ENCODE data around the gene CNOT4. TPM values are rescaled to one million over a fixed set of nuclear protein-coding genes. Genes with fewer than 3 reads are reported as not detected.

The CNOT4 gene
- total and polyA plus RNA-seq, 2 of the 8 experiments (the other 6 are each of a cell fraction or from before 2014, with no cell fraction given), result 10.9 to 25.8 TPM

GRCh38 chr7:135322571-135323340 lies 187.1 kb downstream of the CNOT4 start:
- H2BK5ac ChIP-seq (ENCODE audit: low read depth, low read length), result no peak overlapping the region
- H3K27ac ChIP-seq (ENCODE audit: low read depth, low read length), result no peak overlapping the region
- H2BK15ac ChIP-seq (ENCODE audit: low read length), result no peak overlapping the region
- H4K5ac ChIP-seq (ENCODE audit: insufficient read length, low read depth, low read length), result no peak overlapping the region
- H2BK12ac ChIP-seq (ENCODE audit: low read depth, low read length), result no peak overlapping the region
- H3K79me1 ChIP-seq (ENCODE audit: low read depth, low read length), result no peaks in the 10 kb centered on the region
- H3K4me3 ChIP-seq (ENCODE audit: extremely low read depth in 1 of 4, insufficient read depth in 2 of 4, low read depth in 3 of 4, low read length in 4 of 4), result no peak overlapping the region
- 79% methylated on average over 1 of the region's 1 CpG; no CpG with 5 or more reads in 1 of the 2 experiments for WGBS, 2 experiments (ENCODE audit: extremely low coverage in 1 of 2, insufficient coverage in 1 of 2, insufficient read length in 1 of 2, insufficient replicate concordance in 2 of 2, low coverage in 1 of 2, low lambda C conversion rate in 2 of 2, missing lambda C conversion rate in 1 of 2)
- H4K91ac ChIP-seq (replicated peaks; ENCODE audit: insufficient read length, low read length), result no peak overlapping the region
- H4K20me1 ChIP-seq (replicated peaks in 1 of 2; ENCODE audit: control insufficient read depth in 1 of 2, insufficient read depth in 2 of 2, low read length in 2 of 2), result no peaks in the 10 kb centered on the region
- H3K9ac ChIP-seq (replicated peaks in 1 of 4; ENCODE audit: extremely low read depth in 1 of 4, low read depth in 3 of 4, low read length in 3 of 4), result no peak overlapping the region
- no peak overlapping the region for H3K56ac ChIP-seq (replicated peaks; ENCODE audit: insufficient read length, low read depth, low read length)
- no peak for TF ChIP-seq GABPA (IDR thresholded peaks at IDR 0.05; ENCODE audit: borderline replicate concordance, insufficient read depth, low read length)
- no peaks in the 10 kb centered on the region; a peak in 2 of 8 replicates for H3K36me3 ChIP-seq (ENCODE audit: control insufficient read depth in 2 of 4, insufficient read depth in 4 of 4, low read length in 3 of 4)
- POLR2A ChIA-PET (ENCODE audit: partially characterized antibody), result no interaction called here
- H3K4ac ChIP-seq (replicated peaks; ENCODE audit: insufficient read length, low read depth, low read length), result no peak overlapping the region
- CTCF ChIA-PET (ENCODE audit: partially characterized antibody), result interaction anchor here (0.7 to 4.3 kb wide), 4 partner anchors 13 to 350 kb away, joined by 3 to 22 read pairs (median 10); no protein-coding TSS in a partner anchor
- DNase-seq (ENCODE audit: low read depth in 1 of 2, low spot score in 2 of 2) (no peak), FAIRE-seq (no peak)
- H2AK5ac ChIP-seq (ENCODE audit: low read depth, low read length), result no peak overlapping the region
- H4K8ac ChIP-seq (ENCODE audit: extremely low read depth, insufficient read depth, low read length), result no peak overlapping the region
- H3K4me2 ChIP-seq (ENCODE audit: insufficient read depth in 1 of 2, low read depth in 2 of 2, low read length in 2 of 2), result no peak overlapping the region
- no peak overlapping the region for H3K14ac ChIP-seq (ENCODE audit: insufficient read length)
- H2BK120ac ChIP-seq (replicated peaks; ENCODE audit: low read depth, low read length), result no peak overlapping the region
- H3K9me3 ChIP-seq (ENCODE audit: insufficient read depth in 2 of 2, low read depth in 1 of 2, low read length in 1 of 2), result peaks cover 0 to 2% of the 10 kb centered on the region in 2 experiments; a peak in 1 of 4 replicates
- no peak overlapping the region for H3K18ac ChIP-seq (ENCODE audit: extremely low read depth, low read length)
- H2BK20ac ChIP-seq (ENCODE audit: low read length), result no peak overlapping the region
- no peaks in the 10 kb centered on the region for H3K4me1 ChIP-seq (replicated peaks in 1 of 4; ENCODE audit: control insufficient read depth in 3 of 4, insufficient read depth in 4 of 4, low read length in 3 of 4)
- no peaks in the 10 kb centered on the region for H3K27me3 ChIP-seq (replicated peaks in 1 of 4; ENCODE audit: control insufficient read depth in 3 of 4, extremely low read depth in 1 of 4, insufficient read depth in 3 of 4, low read length in 3 of 4)
- no peaks in the 10 kb centered on the region for H3K23me2 ChIP-seq (ENCODE audit: low read depth, low read length)
- H3K79me2 ChIP-seq (ENCODE audit: control insufficient read depth in 1 of 2, insufficient read depth in 2 of 2, low read length in 2 of 2), result no peaks in the 10 kb centered on the region
- H3K23ac ChIP-seq (ENCODE audit: insufficient read length), result no peak overlapping the region
- H2AFZ ChIP-seq (ENCODE audit: low read length), result no peak overlapping the region
